Colonic mucosa (tissue), 4 donors: Measurements from ENCODE around the gene B4GALT1. TPM values are rescaled to one million over a fixed set of nuclear protein-coding genes. Genes with fewer than 3 reads are reported as not detected.
"Not testable (repeated sequence)": the region's sequence is repeated elsewhere in the genome, so short reads cannot be mapped to it uniquely, and the experiment has no call there.

ENCODE experiments used
- DNase-seq: peaks from one replicate; pipeline ENCODE4 v3.0.0-alpha.2; 2020
- H3K27ac ChIP-seq: fragments of 200-600 bp; one replicate; pipeline ENCODE4 v1.8.0; 2021
- H3K27me3 ChIP-seq: fragments of 200-600 bp; one replicate; pipeline ENCODE4 v1.8.0; 2021
- H3K36me3 ChIP-seq: fragments of 200-600 bp; one replicate; pipeline ENCODE4 v1.8.0; 2021
- H3K4me1 ChIP-seq: fragments of 200-600 bp; one replicate; pipeline ENCODE4 v1.8.0; 2021; ENCODE audit warnings: mild to moderate bottlenecking
- H3K4me3 ChIP-seq: fragments of 200-600 bp; one replicate; pipeline ENCODE4 v1.8.0; 2021
- H3K9ac ChIP-seq, 2 donors: one replicate each; pipeline ENCODE4 v1.7.0; 2013; ENCODE audit warnings: control low read depth in 2 of 2, low read depth in 2 of 2, low read length in 2 of 2
- H3K9me3 ChIP-seq: fragments of 200-600 bp; one replicate; pipeline ENCODE4 v1.8.0; 2021
- intact Hi-C: fragments of 100-400 bp; cut with DNase I; formaldehyde crosslinking; loops from one replicate; pipeline ENCODE4 v1.14.1; 2022
- total RNA-seq, 2 donors: library from RNA; stranded (reverse); fragmentation: NEBNext Ultra II Directional in 1 of 2; extraction: Animal tissue kit (Norgen Biotek cat#: 25700) in 1 of 2; gene quantifications; one replicate each; pipeline ENCODE4 v1.2.1, GENCODE V29; 2021
- TF ChIP-seq, protein P1 (sequence below): fragments of 200-600 bp; IDR thresholded peaks from one replicate; pipeline ENCODE4 v1.8.0; 2022; ENCODE audit warnings: antibody characterized with exemption, mild to moderate bottlenecking
- donor health status: healthy.
- donor health status: DM: no; HTN: no; CAD: no.
- donor health status: DM: no; HTN: no; CAD: no.

The B4GALT1 gene
- total RNA-seq, 2 donors from 2014 or later: 76.9 to 78.7 TPM

GRCh38 chr9:33167972-33168461, 881 bp upstream of the B4GALT1 start:
- intact Hi-C loops: no loop called here
- peak; percentile 38 for DNase-seq
- peak overlapping the region; percentile 77 to 92 for H3K9ac ChIP-seq
- peak overlapping the region; percentile 26 for H3K4me3 ChIP-seq
- no peaks in the 10 kb centered on the region for H3K36me3 ChIP-seq
- TF ChIP-seq, protein P1, sequence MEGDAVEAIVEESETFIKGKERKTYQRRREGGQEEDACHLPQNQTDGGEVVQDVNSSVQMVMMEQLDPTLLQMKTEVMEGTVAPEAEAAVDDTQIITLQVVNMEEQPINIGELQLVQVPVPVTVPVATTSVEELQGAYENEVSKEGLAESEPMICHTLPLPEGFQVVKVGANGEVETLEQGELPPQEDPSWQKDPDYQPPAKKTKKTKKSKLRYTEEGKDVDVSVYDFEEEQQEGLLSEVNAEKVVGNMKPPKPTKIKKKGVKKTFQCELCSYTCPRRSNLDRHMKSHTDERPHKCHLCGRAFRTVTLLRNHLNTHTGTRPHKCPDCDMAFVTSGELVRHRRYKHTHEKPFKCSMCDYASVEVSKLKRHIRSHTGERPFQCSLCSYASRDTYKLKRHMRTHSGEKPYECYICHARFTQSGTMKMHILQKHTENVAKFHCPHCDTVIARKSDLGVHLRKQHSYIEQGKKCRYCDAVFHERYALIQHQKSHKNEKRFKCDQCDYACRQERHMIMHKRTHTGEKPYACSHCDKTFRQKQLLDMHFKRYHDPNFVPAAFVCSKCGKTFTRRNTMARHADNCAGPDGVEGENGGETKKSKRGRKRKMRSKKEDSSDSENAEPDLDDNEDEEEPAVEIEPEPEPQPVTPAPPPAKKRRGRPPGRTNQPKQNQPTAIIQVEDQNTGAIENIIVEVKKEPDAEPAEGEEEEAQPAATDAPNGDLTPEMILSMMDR: no peak
- peak overlapping the region; percentile 95 for H3K27ac ChIP-seq
- peaks cover 13% of the 10 kb centered on the region for H3K4me1 ChIP-seq
- no peaks in the 10 kb centered on the region for H3K9me3 ChIP-seq
- no peaks in the 10 kb centered on the region for H3K27me3 ChIP-seq

GRCh38 chr9:33166231-33167083, 679 bp downstream of the B4GALT1 start:
- TF ChIP-seq, protein P1: no peak
- H3K36me3 ChIP-seq: no peaks in the 10 kb centered on the region
- no peaks in the 10 kb centered on the region for H3K27me3 ChIP-seq
- peak overlapping the region; percentile 95 for H3K27ac ChIP-seq
- peak overlapping the region; percentile 99 for H3K9ac ChIP-seq
- intact Hi-C loops: no loop called here
- no peaks in the 10 kb centered on the region for H3K9me3 ChIP-seq
- peak; percentile 64 for DNase-seq
- H3K4me1 ChIP-seq: peaks cover 28% of the 10 kb centered on the region
- peak overlapping the region; percentile 86 for H3K4me3 ChIP-seq

GRCh38 chr9:33165263-33166151, 1.6 kb downstream of the B4GALT1 start:
- H3K27ac ChIP-seq: peak overlapping the region; percentile 95
- H3K36me3 ChIP-seq: no peaks in the 10 kb centered on the region
- no peaks in the 10 kb centered on the region for H3K9me3 ChIP-seq
- peak overlapping the region; percentile 86 for H3K4me3 ChIP-seq
- peak; percentile 83 for DNase-seq
- H3K4me1 ChIP-seq: peaks cover 36% of the 10 kb centered on the region
- no peaks in the 10 kb centered on the region for H3K27me3 ChIP-seq
- intact Hi-C loops: no loop called here
- H3K9ac ChIP-seq: peak overlapping the region; percentile 99
- TF ChIP-seq, protein P1: no peak

DNA sequence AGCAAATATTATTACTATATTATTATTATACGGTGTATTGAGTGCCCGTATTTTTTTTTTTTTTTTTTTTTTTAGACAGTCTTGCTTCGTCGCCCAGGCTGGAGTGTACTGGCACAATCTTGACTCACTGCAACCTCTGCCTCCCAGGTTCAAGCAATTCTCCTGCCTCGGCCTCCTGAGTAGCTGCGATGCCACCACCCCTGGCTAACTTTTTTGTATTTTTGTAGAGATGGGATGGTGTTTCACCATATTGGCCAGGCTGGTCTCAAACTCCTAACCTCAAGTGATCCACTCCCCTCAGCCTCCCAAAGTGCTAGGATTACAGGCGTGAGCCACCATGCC, 2.2 kb downstream of the B4GALT1 start:
- H3K27me3 ChIP-seq, H3K9me3 ChIP-seq, intact Hi-C loops, H3K36me3 ChIP-seq, DNase-seq: not testable (repeated sequence)
- Histone ChIP-seq H3K4me1 (peaks cover 43% of the 10 kb centered on the region), H3K9ac (peak overlapping the region; percentile 0 to 99), H3K4me3 (peak overlapping the region; percentile 86), H3K27ac (peak overlapping the region; percentile 95)

GRCh38 chr9:33164138-33164809, 2.9 kb downstream of the B4GALT1 start:
- no peaks in the 10 kb centered on the region for H3K36me3 ChIP-seq
- TF ChIP-seq, protein P1: no peak
- H3K4me1 ChIP-seq: peaks cover 48% of the 10 kb centered on the region
- DNase-seq: no peak
- no peaks in the 10 kb centered on the region for H3K27me3 ChIP-seq
- H3K4me3 ChIP-seq: peak overlapping the region; percentile 86
- intact Hi-C loops: no loop called here
- H3K9me3 ChIP-seq: no peaks in the 10 kb centered on the region
- peak overlapping the region; percentile 95 for H3K27ac ChIP-seq
- H3K9ac ChIP-seq: peak overlapping the region in 1 of 2 donors; percentile 74
